HG03045 (cell line): ENCODE data around the gene C17orf78.
"Not testable (repeated sequence)": the region's sequence is repeated elsewhere in the genome, so short reads cannot be mapped to it uniquely, and the experiment has no call there.

Experiments
- ATAC-seq: cut with Tn5 transposase; IDR thresholded peaks from one replicate; pipeline ENCODE4 v1.9.1; 2021; ENCODE audit warnings: mild to moderate bottlenecking, moderate library complexity; ENCODE audit not compliant: unreplicated experiment

C17orf78 gene

DNA sequence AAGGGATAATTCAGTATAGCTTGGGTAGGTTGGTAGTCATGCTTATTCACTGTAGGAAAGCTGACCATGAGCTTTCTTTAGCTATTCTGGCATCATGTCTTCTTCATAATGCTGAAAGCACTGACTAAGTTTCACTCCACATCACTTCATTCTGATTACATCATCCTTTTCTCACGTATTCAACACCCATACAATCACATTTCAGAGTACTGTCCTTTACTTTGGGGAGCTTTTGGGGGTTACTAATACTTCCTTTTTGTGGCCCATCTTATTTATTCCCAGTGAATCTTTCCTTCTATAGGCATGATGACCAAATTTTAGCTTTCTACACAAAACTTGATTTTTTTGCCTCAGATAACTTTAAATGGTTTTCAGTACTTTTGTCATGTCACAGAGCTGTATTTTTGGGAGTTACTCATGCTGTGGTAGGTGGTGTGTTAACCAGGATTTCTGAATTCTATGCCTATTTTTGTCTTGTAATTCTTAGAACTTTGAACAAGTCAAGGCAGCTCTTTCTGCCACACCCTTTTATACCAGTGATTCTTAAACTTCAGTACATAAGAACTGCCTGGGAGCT lies 54.4 kb downstream of the C17orf78 start:
- no peak for ATAC-seq

DNA sequence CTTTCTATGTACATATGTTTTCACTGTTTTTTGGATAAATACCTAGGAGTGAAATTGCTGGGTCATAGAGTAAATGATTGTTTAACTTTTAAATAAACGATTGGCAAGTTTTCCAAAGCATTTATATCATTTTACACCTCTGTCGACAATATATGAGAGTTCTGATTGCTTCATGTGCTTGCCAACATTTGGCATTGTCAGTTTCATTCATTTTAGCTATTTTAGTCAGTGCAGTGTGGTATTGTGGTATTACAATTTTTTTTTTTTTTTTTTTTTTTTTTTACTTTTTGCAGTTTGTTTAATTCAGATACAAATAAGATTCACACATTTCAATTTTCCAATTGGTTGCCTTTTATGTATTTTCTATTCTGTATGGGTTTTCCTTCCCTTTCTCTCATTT lies 56.9 kb downstream of the C17orf78 start:
- no peak for ATAC-seq

DNA sequence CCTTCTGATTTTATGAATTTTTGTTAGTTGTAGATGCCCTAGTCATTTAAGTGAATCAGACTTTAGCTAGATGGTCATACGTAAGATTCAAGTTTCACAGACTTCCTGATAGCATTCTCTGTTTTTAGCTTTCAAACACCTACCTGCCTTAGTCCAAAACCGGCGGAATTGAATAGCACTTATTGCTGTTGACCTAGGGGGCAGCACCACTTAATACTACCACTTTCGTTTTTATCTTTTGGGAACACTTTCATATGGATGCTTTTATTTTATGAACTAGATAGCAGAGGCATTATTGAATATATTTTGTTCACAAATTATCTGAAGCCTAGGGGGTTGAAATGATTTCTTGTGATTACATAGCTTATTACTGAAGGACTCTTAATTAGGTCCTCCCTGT lies 62.4 kb downstream of the C17orf78 start:
- no peak for ATAC-seq

DNA sequence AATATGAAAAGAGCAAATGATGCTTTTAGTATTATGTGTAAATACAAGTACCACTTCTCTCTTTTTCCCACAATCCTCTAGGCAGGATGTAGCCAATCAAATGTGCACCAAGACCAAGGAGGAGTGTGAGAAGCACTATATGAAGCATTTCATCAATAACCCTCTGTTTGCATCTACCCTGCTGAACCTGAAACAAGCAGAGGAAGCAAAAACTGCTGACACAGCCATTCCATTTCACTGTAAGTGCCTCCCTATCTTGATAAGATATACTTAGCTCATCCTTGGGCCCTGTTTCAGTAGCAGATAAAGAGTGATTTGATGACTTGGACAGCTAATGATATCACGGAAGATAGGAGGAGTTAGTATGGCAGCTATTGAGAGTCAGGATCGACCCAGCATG lies 64.6 kb downstream of the C17orf78 start:
- no peak for ATAC-seq

DNA sequence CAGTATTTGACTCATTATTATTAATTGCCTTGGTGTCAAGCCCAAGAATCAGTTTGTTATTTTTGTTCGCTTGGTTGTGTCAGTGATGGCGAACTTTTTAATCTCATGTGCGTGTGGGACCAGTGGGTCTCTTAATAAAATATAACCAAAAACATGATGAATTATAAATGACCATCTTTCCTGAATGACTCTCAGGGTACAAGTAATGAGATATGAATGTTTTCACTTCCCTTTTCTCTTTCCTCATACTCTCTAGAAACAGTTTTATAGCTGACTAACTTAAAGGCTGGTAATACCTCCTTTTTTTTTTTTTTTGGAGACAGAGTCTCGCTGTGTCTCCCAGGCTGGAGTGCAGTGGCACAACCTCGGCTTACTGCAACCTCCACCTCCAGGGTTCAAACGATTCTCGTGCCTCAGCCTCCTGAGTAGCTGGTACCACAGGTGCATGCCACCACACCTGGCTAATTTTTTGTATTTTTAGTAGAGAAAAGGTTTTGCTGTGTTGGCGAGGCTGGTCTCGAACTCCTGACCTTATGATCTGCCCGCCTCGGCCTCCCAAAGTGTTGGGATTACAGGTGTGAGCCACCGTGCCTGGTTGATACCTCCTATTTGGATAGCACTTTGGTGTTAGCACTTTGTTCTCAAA lies 65.7 kb downstream of the C17orf78 start:
- ATAC-seq = not testable (repeated sequence)
